Measurements from ENCODE around the gene GALNT10. TPM values are rescaled to one million over a fixed set of nuclear protein-coding genes. Genes with fewer than 3 reads are reported as not detected.

Gene GALNT10
- total RNA-seq, 2 donors from 2014 or later = 21.7 to 27.1 TPM

DNA sequence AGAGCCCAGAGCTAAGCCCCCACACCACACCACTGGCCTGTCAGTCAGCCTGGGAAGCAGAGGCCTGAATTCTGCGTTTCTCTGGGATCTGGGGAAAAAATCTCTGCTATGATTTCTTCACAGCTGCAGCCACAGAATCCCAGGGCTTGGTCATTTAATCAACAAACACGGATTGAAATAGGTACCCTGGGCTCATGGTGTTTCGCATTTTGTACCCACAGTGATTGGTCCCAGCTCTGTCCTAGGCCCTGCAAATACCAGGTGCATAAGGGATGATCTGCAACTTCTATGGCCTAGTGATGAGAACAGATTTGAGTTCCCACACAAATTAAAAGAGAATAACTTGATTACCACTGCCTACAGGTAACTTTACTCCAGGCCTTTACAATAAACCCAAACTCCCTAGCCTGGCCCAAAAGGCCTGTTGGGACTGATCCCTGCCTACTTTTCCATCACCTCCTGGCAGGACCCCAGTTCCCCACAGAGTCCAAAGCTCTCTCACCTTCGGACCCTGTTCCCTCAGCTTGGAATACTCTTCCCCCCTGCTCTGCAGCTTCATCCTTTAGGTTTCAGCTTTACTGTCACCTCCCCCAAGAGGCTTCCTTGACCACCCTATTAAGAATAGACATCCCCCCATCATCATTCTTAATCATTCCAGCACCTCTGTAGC, 240.6 kb downstream of the GALNT10 start:
- Histone ChIP-seq H3K4me3 (no peak overlapping the region), H3K27me3 (replicated peaks; ENCODE audit: insufficient read depth) (no peaks in the 10 kb centered on the region), H3K9me3 (no peaks in the 10 kb centered on the region), H3K27ac (no peak overlapping the region), H3K4me1 (replicated peaks) (no peaks in the 10 kb centered on the region), H3K36me3 (no peaks in the 10 kb centered on the region)
- TF ChIP-seq POLR2A (IDR thresholded peaks at IDR 0.05) (no peak), POLR2AphosphoS5 (IDR thresholded peaks at IDR 0.05) (no peak)
- TF ChIP-seq, protein P1, sequence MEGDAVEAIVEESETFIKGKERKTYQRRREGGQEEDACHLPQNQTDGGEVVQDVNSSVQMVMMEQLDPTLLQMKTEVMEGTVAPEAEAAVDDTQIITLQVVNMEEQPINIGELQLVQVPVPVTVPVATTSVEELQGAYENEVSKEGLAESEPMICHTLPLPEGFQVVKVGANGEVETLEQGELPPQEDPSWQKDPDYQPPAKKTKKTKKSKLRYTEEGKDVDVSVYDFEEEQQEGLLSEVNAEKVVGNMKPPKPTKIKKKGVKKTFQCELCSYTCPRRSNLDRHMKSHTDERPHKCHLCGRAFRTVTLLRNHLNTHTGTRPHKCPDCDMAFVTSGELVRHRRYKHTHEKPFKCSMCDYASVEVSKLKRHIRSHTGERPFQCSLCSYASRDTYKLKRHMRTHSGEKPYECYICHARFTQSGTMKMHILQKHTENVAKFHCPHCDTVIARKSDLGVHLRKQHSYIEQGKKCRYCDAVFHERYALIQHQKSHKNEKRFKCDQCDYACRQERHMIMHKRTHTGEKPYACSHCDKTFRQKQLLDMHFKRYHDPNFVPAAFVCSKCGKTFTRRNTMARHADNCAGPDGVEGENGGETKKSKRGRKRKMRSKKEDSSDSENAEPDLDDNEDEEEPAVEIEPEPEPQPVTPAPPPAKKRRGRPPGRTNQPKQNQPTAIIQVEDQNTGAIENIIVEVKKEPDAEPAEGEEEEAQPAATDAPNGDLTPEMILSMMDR (IDR thresholded peaks at IDR 0.05) = no peak
- WGBS = 62% methylated on average over 4 of the region's 4 CpGs
- intact Hi-C loops (cut with DNase I) = no loop called here
- no peak for DNase-seq (ENCODE audit: low spot score)

DNA sequence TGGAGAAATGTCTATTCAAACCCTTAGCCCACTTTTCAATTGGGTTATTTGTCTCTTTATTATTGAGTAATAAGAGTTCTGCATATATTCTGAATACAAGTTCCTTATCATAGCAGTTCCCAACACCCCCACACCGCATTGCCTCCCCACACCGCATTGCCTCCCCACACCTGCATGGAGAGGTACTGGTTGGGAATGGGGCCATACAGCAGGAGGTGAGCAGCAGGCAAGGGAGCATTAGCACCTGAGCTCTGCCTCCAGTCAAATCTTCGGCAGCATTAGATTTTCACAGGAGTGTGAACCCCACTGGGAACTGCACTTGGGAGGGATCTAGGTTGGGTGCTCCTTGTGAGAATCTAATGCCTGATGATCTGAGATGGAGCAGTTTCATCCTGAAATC, 244.7 kb downstream of the GALNT10 start:
- H3K27me3 ChIP-seq (replicated peaks; ENCODE audit: insufficient read depth) = no peaks in the 10 kb centered on the region
- intact Hi-C loops (cut with DNase I) = no loop called here
- DNase-seq (ENCODE audit: low spot score) = no peak
- no peak overlapping the region for H3K27ac ChIP-seq
- H3K4me3 ChIP-seq = no peak overlapping the region
- H3K9me3 ChIP-seq = no peaks in the 10 kb centered on the region
- no peaks in the 10 kb centered on the region for H3K4me1 ChIP-seq (replicated peaks)
- TF ChIP-seq, protein P1 (IDR thresholded peaks at IDR 0.05) = no peak
- TF ChIP-seq POLR2A (IDR thresholded peaks at IDR 0.05) = no peak
- no peak for TF ChIP-seq POLR2AphosphoS5 (IDR thresholded peaks at IDR 0.05)
- WGBS = 100% methylated on average over 3 of the region's 3 CpGs
- H3K36me3 ChIP-seq = no peaks in the 10 kb centered on the region

DNA sequence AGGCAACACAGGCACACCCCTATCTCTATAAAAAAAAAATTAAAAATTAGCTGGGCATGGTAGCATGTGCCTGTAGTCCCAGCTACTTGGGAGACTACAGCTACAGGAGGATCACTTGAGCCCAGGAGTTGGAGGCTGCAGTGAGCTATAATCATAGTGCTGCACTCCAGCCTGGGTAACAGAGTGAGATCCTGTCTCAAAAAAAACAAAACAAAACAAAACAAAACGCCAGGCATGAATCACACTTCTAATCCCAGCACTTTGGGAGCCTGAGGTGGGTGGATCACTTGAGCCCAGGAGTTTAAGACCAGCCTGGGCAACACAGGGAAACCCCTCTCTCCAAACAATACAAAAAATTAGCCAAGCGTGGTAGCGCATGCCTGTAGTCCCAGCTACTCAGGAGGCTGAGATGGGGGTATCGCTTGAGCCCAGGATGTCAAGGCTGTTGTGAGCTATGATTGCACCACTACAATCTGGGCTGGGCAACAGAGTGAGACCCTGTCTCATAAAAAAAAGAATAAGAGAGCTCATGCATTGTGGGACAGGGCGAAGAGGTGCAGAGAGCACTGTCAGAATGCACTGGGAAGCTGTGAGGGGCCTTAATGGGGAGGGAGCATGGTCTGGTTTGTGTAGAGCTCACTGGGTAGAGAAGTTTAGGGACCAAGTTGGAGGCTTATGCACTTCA, 246.9 kb downstream of the GALNT10 start:
- H3K27ac ChIP-seq = no peak overlapping the region
- no peaks in the 10 kb centered on the region for H3K27me3 ChIP-seq (replicated peaks; ENCODE audit: insufficient read depth)
- TF ChIP-seq POLR2AphosphoS5 (IDR thresholded peaks at IDR 0.05) = no peak
- TF ChIP-seq, protein P1 (IDR thresholded peaks at IDR 0.05) = no peak
- no peak for TF ChIP-seq POLR2A (IDR thresholded peaks at IDR 0.05)
- no peak for DNase-seq (ENCODE audit: low spot score)
- H3K9me3 ChIP-seq = no peaks in the 10 kb centered on the region
- intact Hi-C loops (cut with DNase I) = no loop called here
- 85% methylated on average over 5 of the region's 5 CpGs for WGBS
- H3K36me3 ChIP-seq = peaks cover 0 to 8% of the 10 kb centered on the region in 2 donors
- H3K4me3 ChIP-seq = no peak overlapping the region
- H3K4me1 ChIP-seq (replicated peaks) = no peaks in the 10 kb centered on the region

DNA sequence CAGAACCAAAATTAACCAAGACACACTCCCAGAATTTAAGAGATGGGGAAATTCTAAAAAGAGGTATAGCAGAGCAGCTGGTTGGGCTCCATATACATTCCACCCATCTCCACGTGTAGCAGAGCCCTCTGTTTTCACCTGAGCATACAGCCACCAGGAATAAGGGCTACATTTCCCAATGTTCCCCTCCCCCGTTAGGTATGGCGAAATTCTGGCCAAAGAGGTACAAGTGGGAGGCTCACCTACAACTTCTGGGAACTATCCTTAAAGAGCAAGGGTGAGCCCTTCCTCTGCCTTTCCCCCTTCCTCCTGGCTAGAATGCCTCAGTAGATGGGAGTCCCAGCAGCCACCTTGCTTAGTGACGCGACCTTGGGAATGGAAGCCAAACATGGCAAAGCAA, 250.0 kb downstream of the GALNT10 start:
- 93% methylated on average over 5 of the region's 5 CpGs for WGBS

More for the DNA sequence above, 250.0 kb downstream of the GALNT10 start:
- no peaks in the 10 kb centered on the region for H3K4me1 ChIP-seq (replicated peaks)
- DNase-seq (ENCODE audit: low spot score) = no peak
- H3K4me3 ChIP-seq = no peak overlapping the region
- H3K36me3 ChIP-seq = peaks cover 0 to 8% of the 10 kb centered on the region in 2 donors
- H3K27ac ChIP-seq = no peak overlapping the region
- intact Hi-C loops (cut with DNase I) = no loop called here
- H3K9me3 ChIP-seq = no peaks in the 10 kb centered on the region
- TF ChIP-seq POLR2AphosphoS5 (IDR thresholded peaks at IDR 0.05) (no peak), POLR2A (IDR thresholded peaks at IDR 0.05) (no peak)
- TF ChIP-seq, protein P1 (IDR thresholded peaks at IDR 0.05) = no peak
- no peaks in the 10 kb centered on the region for H3K27me3 ChIP-seq (replicated peaks; ENCODE audit: insufficient read depth)
